ENCODE results near the gene RAB3GAP1. TPM values are rescaled to one million over a fixed set of nuclear protein-coding genes. Genes with fewer than 3 reads are reported as not detected.
A peak's percentile ranks its signal among the peaks of the same experiment; 100 is the strongest.

The RAB3GAP1 gene
- polyA plus RNA-seq, 4 donors = 45.6 to 60.2 (median 52.5) TPM

GRCh38 chr2:135202751-135203150 lies 150.7 kb downstream of the RAB3GAP1 start:
- DNase-seq (ENCODE audit: low read depth in 4 of 4, low spot score in 2 of 4) = peak in 2 of 4 donors; percentile 27 to 36

- no peak for DNase-seq (ENCODE audit: low read depth in 4 of 4, low spot score in 2 of 4)
Measured at GRCh38 chr2:135203944-135204343, 151.9 kb downstream of the RAB3GAP1 start.

- DNase-seq (ENCODE audit: low read depth in 4 of 4, low spot score in 2 of 4) = no peak
Measured at GRCh38 chr2:135208016-135208415, 155.9 kb downstream of the RAB3GAP1 start.

- no peak for DNase-seq (ENCODE audit: low read depth in 4 of 4, low spot score in 2 of 4)
Measured at GRCh38 chr2:135212757-135213156, 160.7 kb downstream of the RAB3GAP1 start.

DNA sequence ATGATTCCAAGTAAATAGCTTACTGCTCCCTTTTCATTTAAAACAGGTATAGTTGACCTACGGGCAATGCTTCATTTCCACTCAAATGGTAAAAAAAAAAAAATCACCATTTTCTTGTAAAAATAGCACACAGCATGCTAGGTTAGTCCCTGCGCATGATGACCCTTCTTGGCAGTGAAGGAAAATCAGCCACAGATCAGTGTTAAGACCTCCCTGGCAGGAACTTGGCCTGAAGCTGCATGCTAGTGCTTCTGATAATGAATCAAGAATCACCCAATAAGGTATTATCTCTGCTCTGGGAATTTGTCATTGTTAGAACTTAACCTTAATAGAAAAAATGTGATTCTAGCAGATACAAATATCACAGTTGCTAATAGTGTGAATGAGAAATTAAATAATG lies 166.3 kb downstream of the RAB3GAP1 start:
- DNase-seq (ENCODE audit: low read depth in 4 of 4, low spot score in 2 of 4) = no peak

DNA sequence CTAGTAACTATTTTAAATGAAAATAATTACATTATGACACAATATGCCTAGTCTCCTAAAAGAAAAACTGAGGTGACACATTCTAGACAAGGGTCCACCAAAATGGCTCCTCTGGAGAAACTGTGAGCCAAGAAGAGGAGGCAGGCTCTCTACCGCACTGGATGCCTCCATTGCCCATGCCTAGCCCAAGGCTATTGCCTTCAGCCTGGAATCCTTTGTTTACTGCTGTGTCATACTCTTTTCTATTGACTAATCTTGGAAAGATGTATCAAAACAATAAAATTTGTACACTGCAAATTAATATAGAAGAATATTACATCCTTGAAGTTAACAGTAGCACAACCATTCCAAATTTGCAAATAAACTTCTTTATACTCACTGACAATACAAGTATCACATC lies 167.1 kb downstream of the RAB3GAP1 start:
- DNase-seq (ENCODE audit: low read depth in 4 of 4, low spot score in 2 of 4) = no peak

Other genes starting within 250 kb of the RAB3GAP1 start
- gene ACMSD, start 213.7 kb upstream of the RAB3GAP1 start, polyA plus RNA-seq (ENCODE audit: insufficient read length in 4 of 4) = 10 to 100 TPM; 30.0 to 42.3 (median 38.6) TPM
- 10 to 100 TPM; 48.7 to 80.2 (median 61.5) TPM for gene CCNT2, start 133.5 kb upstream of the RAB3GAP1 start, polyA plus RNA-seq (ENCODE audit: insufficient read length in 4 of 4)
- gene MAP3K19, start 4.8 kb upstream of the RAB3GAP1 start, polyA plus RNA-seq (ENCODE audit: insufficient read length in 4 of 4) = under 1 TPM; 0.33 to 0.47 (median 0.36) TPM

Data from left renal cortex interstitium (tissue), 4 donors.